GM19099 (cell line): ENCODE data around the gene LYPD5.

Source experiments
- POLR2A ChIP-seq: IDR thresholded peaks from 3 replicates; pipeline ENCODE4 v1.6.1; 2011; ENCODE audit warnings: low read depth; ENCODE audit not compliant: insufficient read length; ENCODE audit errors: extremely low read depth

LYPD5 gene, protein sequence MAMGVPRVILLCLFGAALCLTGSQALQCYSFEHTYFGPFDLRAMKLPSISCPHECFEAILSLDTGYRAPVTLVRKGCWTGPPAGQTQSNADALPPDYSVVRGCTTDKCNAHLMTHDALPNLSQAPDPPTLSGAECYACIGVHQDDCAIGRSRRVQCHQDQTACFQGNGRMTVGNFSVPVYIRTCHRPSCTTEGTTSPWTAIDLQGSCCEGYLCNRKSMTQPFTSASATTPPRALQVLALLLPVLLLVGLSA

DNA sequence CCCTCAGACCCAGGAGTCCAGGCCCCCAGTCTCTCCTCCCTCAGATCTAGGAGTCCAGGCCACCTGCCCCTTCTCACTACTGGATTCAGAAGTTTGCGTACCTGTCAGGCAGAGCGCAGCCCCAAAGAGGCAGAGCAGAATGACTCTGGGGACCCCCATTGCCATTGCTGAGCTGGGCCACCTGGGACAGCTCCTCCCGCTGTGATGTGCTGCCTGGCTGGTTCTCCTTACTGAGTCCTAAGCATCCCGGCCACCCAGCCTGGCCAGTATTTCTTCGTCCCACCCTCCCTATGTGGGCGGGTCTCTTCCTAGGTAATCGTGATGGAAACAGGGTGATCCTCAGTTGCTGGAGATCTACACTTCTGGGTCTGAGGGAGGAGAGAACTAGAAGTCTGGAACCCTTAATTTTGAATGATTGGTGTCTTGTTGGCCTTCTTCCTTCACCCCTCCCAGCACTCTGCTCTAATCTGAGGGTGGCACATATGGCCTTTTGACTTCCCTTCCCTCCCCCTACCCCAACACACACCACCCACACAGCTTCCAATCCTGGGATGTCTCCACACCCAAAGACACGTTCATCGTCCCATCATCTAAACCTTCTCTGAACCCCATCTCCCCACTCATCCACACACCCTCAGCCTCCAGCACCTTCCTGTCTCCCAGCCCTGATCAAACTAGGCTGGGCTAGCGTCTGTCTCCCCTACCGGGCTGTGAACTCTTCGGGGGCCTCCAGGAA is at the start of gene LYPD5:
LYPD5 (minus strand) TSS at position 232 of the 736 bp plus-strand sequence; CDS start at position 165, 67 bp downstream.
- TF ChIP-seq POLR2A, result no peak

DNA sequence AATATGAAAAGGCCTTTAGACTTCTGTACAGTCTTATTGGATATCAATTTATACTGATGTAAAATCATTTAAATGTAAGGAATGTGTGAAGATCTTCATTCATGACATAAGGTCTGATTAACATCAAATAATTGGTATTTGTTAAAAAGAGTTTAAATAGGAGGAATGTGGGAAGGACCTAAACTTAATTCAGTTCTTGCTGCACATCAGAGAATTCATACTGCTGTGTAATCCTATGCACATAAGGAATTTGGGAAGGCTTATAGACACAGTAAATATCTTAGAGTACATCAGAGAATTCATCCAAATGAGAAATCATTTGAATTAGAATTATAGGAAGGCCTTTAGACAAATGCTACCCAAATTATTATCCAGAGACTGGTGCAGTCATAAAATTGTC is 46.6 kb upstream of the LYPD5 start:
- TF ChIP-seq POLR2A, result no peak

DNA sequence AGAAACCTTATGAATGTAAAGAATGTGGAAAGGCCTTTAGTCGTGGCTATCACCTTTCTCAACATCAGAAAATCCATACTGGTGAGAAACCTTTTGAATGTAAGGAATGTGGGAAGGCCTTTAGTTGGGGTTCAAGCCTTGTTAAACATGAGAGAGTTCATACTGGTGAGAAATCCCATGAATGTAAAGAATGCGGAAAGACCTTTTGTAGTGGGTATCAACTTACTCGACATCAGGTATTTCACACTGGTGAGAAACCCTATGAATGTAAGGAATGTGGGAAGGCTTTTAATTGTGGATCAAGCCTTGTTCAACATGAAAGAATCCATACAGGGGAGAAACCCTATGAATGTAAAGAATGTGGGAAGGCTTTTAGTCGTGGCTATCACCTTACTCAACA is 45.6 kb upstream of the LYPD5 start:
- no peak for TF ChIP-seq POLR2A

DNA sequence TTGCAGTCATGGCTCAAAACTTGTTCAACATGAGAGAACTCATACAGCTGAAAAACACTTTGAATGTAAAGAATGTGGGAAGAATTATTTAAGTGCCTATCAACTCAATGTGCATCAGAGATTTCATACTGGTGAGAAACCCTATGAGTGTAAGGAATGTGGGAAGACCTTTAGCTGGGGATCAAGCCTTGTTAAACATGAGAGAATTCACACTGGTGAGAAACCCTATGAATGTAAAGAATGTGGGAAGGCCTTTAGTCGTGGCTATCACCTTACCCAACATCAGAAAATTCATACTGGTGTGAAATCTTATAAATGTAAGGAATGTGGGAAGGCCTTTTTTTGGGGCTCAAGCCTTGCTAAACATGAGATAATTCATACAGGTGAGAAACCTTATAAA is 45.0 kb upstream of the LYPD5 start:
- no peak for TF ChIP-seq POLR2A

DNA sequence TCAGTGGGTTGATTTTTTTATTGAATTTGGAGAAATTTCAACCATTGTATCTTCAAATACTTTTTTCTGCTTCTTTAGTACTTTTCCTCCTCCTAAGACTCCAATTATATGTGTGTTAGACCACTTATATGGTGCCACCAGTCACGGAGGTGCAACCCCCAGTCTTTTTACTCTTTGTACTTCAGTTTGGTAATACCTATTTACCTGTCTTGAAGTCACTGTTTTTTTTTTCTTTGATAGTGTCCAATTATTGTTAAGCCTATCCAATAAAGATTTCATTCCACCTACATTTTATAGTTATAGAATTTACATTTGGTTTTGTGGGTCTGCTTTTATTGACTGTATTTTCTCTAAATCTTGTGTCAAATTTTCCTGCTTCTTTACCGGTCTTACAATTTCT is 39.8 kb upstream of the LYPD5 start:
- no peak for TF ChIP-seq POLR2A

DNA sequence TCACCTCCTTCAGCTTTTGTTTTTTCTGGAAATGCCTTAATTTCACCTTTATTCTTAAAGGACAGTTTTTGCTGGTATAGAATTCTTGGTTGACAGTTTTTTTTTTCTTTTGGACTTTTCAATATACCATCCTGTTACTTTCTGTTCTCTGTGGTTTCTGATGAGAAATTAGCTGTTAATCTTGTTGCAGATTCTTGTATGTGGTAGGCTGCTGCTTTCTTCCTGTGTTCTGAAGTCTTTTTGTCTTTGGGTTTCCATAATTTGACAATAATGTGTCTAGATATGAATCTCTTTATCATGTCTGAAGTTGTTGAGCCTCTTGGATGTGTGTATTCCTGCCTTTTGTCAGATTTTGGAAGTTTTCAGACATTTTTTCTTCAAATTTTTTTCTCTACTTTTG is 36.9 kb upstream of the LYPD5 start:
- TF ChIP-seq POLR2A, result no peak

DNA sequence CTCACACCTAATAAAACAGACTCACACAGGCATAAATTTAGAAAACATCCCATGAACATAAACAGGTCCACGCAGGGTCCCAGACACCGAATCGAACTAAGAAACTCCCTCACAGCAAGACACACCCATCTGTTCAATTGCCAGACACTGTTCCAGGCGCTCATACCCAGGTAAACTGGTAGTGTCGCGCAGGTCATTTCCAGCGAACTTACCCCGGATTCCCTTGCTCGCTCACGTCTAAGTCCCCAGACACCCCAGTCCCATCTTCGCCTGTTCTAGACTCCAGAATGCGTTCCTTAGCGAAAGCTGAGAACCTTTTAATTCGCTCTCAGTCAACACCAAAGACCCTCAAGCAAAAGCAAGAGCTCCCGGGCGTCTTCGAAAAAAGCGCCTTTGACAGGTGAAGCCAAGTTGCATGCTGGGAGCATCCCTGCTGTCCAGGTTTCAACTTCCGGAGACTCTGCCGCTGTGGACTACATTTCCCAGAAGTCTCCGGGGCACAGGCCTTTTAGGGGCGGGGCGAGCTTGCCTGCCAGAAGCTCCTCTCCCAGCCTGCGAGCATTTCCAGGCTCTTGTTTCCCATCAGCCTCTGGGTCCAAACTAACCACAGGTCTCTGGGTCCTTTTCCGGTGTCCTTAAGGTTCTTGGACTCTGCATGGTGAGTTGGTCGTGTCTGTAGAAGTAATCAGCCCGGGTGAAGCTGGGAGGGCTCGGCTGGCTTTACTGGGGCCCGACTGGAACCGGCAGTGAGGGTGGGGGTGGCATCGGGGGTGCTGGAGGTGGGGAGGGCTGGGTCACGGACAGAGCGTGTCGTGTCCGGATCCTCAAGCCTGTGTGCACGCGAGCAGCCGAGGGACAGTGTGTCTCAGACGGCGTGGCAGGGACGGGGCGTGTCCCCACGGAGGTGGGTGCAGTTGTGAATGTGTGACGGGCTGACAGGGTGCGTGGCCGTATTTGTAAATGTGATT is 24.8 kb upstream of the LYPD5 start, which contains the start of gene ZNF283:
ZNF283 (plus strand) TSS at position 535 of the 968 bp plus-strand sequence. CDS start 6,184 bp downstream, outside the sequence.
- TF ChIP-seq POLR2A, result peak; percentile 52

DNA sequence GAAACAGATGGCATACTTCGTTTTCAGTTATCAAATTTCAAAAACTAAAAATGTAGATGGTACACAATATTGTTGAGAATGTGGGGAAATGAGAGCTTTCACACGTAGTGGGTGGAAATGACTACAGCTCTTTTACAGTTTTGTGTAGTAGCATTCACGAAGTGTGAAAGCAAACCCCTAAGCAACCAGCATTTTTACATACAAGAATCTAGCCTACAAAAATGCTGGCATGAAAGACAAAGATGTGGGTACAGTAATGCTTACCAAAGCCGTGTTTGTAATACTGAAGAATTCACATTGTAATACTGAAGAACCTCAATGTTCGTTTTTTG is 18.6 kb upstream of the LYPD5 start:
- TF ChIP-seq POLR2A, result no peak

DNA sequence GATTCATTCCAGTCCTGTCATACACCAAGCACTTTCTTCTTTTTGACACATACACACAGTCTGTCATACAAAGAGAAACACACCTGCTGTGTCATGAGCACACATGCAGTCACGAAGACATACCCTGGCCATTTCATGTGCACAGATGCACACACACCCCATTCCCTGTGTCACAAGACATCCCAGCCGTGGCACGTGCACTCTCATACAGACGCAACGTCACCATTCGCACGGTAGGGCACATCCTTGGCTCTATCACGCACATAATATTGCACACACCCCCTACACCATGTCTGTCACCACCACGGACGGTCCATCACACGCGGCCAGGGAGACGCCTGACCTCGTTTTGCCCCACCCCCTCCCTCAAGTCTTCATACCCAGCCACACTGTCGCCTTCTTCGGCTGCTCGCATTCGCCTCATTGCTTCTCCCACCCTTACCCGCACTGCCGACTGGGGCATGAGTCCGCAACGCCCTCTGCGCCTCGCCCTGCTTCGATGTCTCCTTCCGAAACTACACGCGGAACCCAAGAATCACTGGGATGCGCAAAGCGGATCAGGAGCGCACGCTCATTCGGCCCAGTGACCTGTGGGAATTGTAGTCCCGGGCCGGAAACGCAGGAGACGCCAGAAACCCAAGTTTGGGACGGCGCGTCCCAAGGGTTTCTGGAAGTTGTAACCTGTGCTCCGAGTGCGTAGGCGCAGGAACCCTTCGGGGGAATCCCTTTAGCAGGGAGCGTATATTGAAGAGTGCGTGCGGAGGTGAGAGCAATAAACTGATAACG is 18.0 kb upstream of the LYPD5 start:
- no peak for TF ChIP-seq POLR2A

DNA sequence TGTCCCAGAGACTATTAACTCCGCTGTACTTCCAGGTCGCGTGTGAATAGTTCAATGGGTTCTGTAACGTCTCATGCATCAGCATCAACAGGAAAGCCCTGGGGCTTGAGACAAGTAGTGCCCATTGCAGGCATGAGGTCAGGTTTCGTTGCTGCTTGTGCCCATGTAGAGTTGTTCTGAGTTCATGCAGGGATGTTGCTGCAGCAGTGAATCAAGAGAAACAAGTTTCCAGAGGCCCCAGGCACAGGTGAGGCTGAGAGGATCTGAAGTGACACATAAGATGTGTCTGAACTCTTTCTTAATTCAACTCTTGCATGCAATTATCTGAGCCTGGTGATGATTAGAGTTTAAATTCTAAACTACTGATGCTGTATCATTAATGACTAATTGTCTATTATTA is 16.3 kb upstream of the LYPD5 start:
- no peak for TF ChIP-seq POLR2A

DNA sequence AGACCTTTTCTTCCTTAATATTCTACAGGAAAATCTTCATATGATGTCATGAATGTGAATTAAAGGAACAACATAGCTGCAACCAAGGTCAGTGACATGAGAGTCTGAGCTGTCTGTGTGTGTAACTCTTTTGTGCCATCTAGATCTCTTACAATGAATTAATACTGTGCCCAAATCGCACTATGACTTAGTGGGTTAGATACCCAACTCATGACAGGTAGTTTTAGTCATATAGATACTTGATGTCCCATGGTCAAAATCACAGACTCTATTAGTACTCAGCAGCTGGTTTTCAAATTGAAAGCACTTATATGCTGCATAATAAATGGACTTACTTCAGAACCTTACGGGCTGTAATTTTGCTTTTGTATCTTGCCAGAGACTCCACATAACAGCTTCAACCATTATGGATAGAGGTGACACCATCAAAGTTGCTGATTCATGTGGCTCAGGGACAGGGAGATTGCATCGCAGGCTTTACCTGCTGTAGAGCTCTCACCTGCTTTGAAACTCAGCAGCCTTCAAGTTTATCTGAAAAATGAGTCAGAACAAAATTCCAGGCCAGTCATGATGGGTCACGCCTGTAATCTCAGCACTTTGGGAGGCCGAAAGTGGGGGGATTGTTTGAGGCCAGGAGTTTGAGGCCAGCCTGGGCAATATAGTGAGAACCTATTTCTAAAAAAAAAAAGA is 12.6 kb upstream of the LYPD5 start:
- TF ChIP-seq POLR2A, result no peak

DNA sequence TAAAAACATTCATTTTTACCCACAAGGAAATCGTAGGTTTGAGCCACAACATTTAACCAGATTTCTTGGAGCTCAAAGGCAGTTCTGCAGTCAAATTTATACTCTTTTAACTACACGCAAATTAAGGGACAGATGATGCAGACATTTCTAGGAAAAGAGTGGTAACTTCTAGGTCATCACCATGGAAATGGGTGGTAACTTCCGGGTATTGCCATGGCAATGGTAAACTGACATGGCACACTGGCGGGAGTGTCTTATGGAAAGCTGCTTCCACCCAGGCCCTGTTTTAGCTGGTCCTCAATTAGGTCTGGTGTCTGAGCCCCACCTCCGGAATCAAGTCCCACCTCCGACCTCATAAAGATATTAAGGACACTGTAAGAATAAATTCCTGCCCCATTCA is 10.4 kb upstream of the LYPD5 start:
- no peak for TF ChIP-seq POLR2A

DNA sequence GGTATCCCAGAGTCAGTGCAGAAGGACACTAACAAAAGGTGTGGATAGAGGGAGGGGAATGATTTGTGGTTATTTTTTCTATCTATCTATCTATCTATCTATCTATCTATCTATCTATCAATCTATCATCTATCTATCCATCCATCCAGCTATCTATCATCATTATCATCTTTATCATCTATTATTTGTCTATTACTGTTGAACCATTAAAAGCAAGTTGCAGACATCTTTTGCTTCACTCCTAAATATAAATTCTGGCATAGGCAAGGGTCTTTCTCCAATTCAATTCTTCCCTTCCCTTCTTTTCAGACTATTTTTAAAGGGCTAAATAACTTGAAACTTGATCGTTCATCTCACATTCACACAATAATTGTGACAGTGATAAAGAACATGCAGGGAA is 10.0 kb upstream of the LYPD5 start:
- TF ChIP-seq POLR2A, result no peak

DNA sequence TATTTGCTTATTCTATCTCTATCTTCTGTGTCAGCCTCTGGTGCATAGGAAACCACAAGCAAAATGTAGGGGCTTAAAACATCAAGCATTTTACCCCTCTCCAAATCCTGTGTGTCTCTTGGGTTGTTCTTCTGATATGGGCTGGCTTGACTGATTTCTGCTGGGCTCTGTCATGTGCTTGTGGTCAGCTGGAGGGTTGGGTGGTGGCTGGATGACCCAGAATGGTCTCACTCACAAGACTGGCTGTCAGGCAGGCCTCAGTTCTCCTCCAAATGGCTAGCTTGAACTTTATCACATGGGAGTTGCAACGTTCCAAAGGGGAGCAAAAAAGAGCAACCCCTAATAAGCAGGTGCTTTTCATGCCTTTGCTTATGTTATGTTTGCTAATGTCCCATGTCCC is 9.6 kb upstream of the LYPD5 start:
- no peak for TF ChIP-seq POLR2A
